ENCODE results near the gene HSD11B2. TPM values are rescaled to one million over a fixed set of nuclear protein-coding genes. Genes with fewer than 3 reads are reported as not detected.

The HSD11B2 gene
- total and polyA plus RNA-seq, 2 of the 8 experiments (the other 6 are each of a cell fraction or from before 2014, with no cell fraction given): 28.7 to 32.9 TPM

GRCh38 chr16:67438098-67438791 lies 7.3 kb downstream of the HSD11B2 start:
- Histone ChIP-seq H3K23ac (ENCODE audit: insufficient read length) (no peak overlapping the region), H2BK15ac (ENCODE audit: low read length) (no peak overlapping the region), H3K27ac (ENCODE audit: low read depth, low read length) (no peak overlapping the region; the same call in 1 of the 2 replicates), H3K14ac (ENCODE audit: insufficient read length) (no peak overlapping the region), H2BK120ac (replicated peaks; ENCODE audit: low read depth, low read length) (no peak overlapping the region), H2AFZ (ENCODE audit: low read length) (no peak overlapping the region), H4K5ac (ENCODE audit: insufficient read length, low read depth, low read length) (no peak overlapping the region), H4K91ac (replicated peaks; ENCODE audit: insufficient read length, low read length) (no peak overlapping the region), H3K9ac (replicated peaks in 1 of 4; ENCODE audit: extremely low read depth in 1 of 4, low read depth in 3 of 4, low read length in 3 of 4) (no peak overlapping the region), H3K36me3 (ENCODE audit: control insufficient read depth in 2 of 4, insufficient read depth in 4 of 4, low read length in 3 of 4) (peaks cover 7 to 17% (median 9%) of the 10 kb centered on the region in 4 experiments; a peak in 7 of 8 replicates), H2BK5ac (ENCODE audit: low read depth, low read length) (no peak overlapping the region), H2BK20ac (ENCODE audit: low read length) (no peak overlapping the region), H3K9me3 (ENCODE audit: insufficient read depth in 2 of 2, low read depth in 1 of 2, low read length in 1 of 2) (no peaks in the 10 kb centered on the region), H3K4me1 (replicated peaks in 1 of 4; ENCODE audit: control insufficient read depth in 3 of 4, insufficient read depth in 4 of 4, low read length in 3 of 4) (peaks cover 0 to 5% (median 3%) of the 10 kb centered on the region in 4 experiments; a peak in 5 of 7 replicates), H2AK5ac (ENCODE audit: low read depth, low read length) (no peak overlapping the region), H3K23me2 (ENCODE audit: low read depth, low read length) (no peaks in the 10 kb centered on the region), H3K4me3 (ENCODE audit: extremely low read depth in 1 of 4, insufficient read depth in 2 of 4, low read depth in 3 of 4, low read length in 4 of 4) (no peak overlapping the region), H3K79me1 (ENCODE audit: low read depth, low read length) (peaks cover 3% of the 10 kb centered on the region; the same call in 1 of the 2 replicates), H3K56ac (replicated peaks; ENCODE audit: insufficient read length, low read depth, low read length) (no peak overlapping the region), H3K4ac (replicated peaks; ENCODE audit: insufficient read length, low read depth, low read length) (no peak overlapping the region), H3K18ac (ENCODE audit: extremely low read depth, low read length) (no peak overlapping the region), H4K20me1 (replicated peaks in 1 of 2; ENCODE audit: control insufficient read depth in 1 of 2, insufficient read depth in 2 of 2, low read length in 2 of 2) (peaks cover 0 to 10% of the 10 kb centered on the region in 2 experiments), H2BK12ac (ENCODE audit: low read depth, low read length) (no peak overlapping the region), H3K4me2 (ENCODE audit: insufficient read depth in 1 of 2, low read depth in 2 of 2, low read length in 2 of 2) (no peak overlapping the region), H3K27me3 (replicated peaks in 1 of 4; ENCODE audit: control insufficient read depth in 3 of 4, extremely low read depth in 1 of 4, insufficient read depth in 3 of 4, low read length in 3 of 4) (no peaks in the 10 kb centered on the region), H4K8ac (ENCODE audit: extremely low read depth, insufficient read depth, low read length) (no peak overlapping the region), H3K79me2 (ENCODE audit: control insufficient read depth in 1 of 2, insufficient read depth in 2 of 2, low read length in 2 of 2) (no peaks in the 10 kb centered on the region)
- TF ChIP-seq SP2 (IDR thresholded peaks at IDR 0.05; ENCODE audit: low read length): no peak
- DNase-seq (ENCODE audit: low read depth in 1 of 2, low spot score in 2 of 2) (no peak), FAIRE-seq (no peak)
- 92% methylated on average over 17 of the region's 20 CpGs; no CpG with 5 or more reads in 1 of the 2 experiments for WGBS, 2 experiments (ENCODE audit: extremely low coverage in 1 of 2, insufficient coverage in 1 of 2, insufficient read length in 1 of 2, insufficient replicate concordance in 2 of 2, low coverage in 1 of 2, low lambda C conversion rate in 2 of 2, missing lambda C conversion rate in 1 of 2)
- POLR2A ChIA-PET (ENCODE audit: partially characterized antibody): interaction anchor here (0.7 to 1.2 kb wide), 2 partner anchors 14 to 32 kb away, joined by 3 read pairs; no protein-coding TSS in a partner anchor
- CTCF ChIA-PET (ENCODE audit: partially characterized antibody): interaction anchor here (1.2 to 28.4 kb wide), 6 partner anchors 12 to 53 kb away, joined by 3 to 683 read pairs (median 5); partner anchors contain the start of gene ATP6V0D1
